A673 (cell line): Measurements from ENCODE around the gene PTPRK.

Experiments used
- CTCF ChIP-seq: fragments of 300-800, 200-600 bp; sonication (generic); conservative IDR thresholded peaks from 2 replicates; pipeline ENCODE4 v1.5.1; 2017; ENCODE audit warnings: low read depth, mild to moderate bottlenecking, antibody characterized with exemption, low read length, moderate library complexity, mixed read lengths
- EZH2 ChIP-seq: fragments of 200-600 bp; sonication (generic); IDR thresholded peaks from 2 replicates; pipeline ENCODE4 v1.6.1; 2017; ENCODE audit warnings: borderline replicate concordance, low read depth, mild to moderate bottlenecking, mixed read lengths, antibody characterized with exemption, low read length; ENCODE audit not compliant: poor library complexity, severe bottlenecking

GRCh38 chr6:128107682-128108081, 412.7 kb downstream of the PTPRK start:
- TF ChIP-seq EZH2: no peak
- no peak for TF ChIP-seq CTCF
